Type B pancreatic cell (in vitro differentiated cells): ENCODE results near the gene FPR3. TPM values are rescaled to one million over a fixed set of nuclear protein-coding genes. Genes with fewer than 3 reads are reported as not detected.

Source experiments
- DNase-seq: peaks from one replicate; pipeline ENCODE4 v3.0.0; 2021; ENCODE audit warnings: mixed read lengths; ENCODE audit not compliant: unreplicated experiment; ENCODE audit errors: extremely low spot score
- H3K27ac Mint-ChIP-seq: 2 replicates; pipeline ENCODE4 v1.8.0; 2021; ENCODE audit warnings: mild to moderate bottlenecking, mixed read lengths
- H3K27me3 Mint-ChIP-seq: 2 replicates; pipeline ENCODE4 v1.8.0; 2021; ENCODE audit warnings: mixed read lengths
- H3K36me3 Mint-ChIP-seq: 2 replicates; pipeline ENCODE4 v1.8.0; 2021; ENCODE audit warnings: mixed read lengths
- H3K4me1 Mint-ChIP-seq: one replicate; pipeline ENCODE4 v1.8.0; 2021; ENCODE audit warnings: mixed read lengths; ENCODE audit not compliant: unreplicated experiment
- H3K4me3 Mint-ChIP-seq: 2 replicates; pipeline ENCODE4 v1.8.0; 2021; ENCODE audit warnings: mild to moderate bottlenecking, mixed read lengths
- H3K9me3 Mint-ChIP-seq: 2 replicates; pipeline ENCODE4 v1.8.0; 2021; ENCODE audit warnings: mixed read lengths
- CTCF ChIP-seq: fragments of 200-600 bp; sonication (generic); conservative IDR thresholded peaks from 2 replicates; pipeline ENCODE4 v1.5.0; 2021; ENCODE audit warnings: antibody characterized with exemption, mild to moderate bottlenecking
- long read RNA-seq: library from polyadenylated mRNA; unstranded; transcript quantifications from one replicate; pipeline ENCODE4 v2.0.0, GENCODE V29; 2020
- total RNA-seq: library from RNA; stranded (reverse); gene quantifications from 2 replicates; pipeline ENCODE4 v1.2.1, GENCODE V29; 2021; ENCODE audit warnings: low replicate concordance

The FPR3 gene
- not detected in 2 replicates for total RNA-seq
- long read RNA-seq = 0 reads

- DNase-seq = no peak
- Mint-ChIP-seq H3K9me3 (peaks cover 5% of the 10 kb centered on the region), H3K27me3 (no peaks in the 10 kb centered on the region)
Measured at GRCh38 chr19:51794885-51795490, at the start of gene FPR3. Gene FPR3 (plus strand): TSS chr19:51795157. CDS start chr19:51823749, 28,592 bp downstream.

GRCh38 chr19:51746731-51747130 lies 48.2 kb upstream of the FPR3 start:
- no peak for TF ChIP-seq CTCF
- no peaks in the 10 kb centered on the region for H3K9me3 Mint-ChIP-seq
- no peak overlapping the region for H3K27ac Mint-ChIP-seq
- no peak for DNase-seq
- H3K36me3 Mint-ChIP-seq = no peaks in the 10 kb centered on the region
- H3K4me1 Mint-ChIP-seq = no peaks in the 10 kb centered on the region
- no peaks in the 10 kb centered on the region for H3K27me3 Mint-ChIP-seq
- no peak overlapping the region for H3K4me3 Mint-ChIP-seq

More at GRCh38 chr19:51794885-51795490, at the start of gene FPR3:
- no peaks in the 10 kb centered on the region for H3K4me1 Mint-ChIP-seq
- no peaks in the 10 kb centered on the region for H3K36me3 Mint-ChIP-seq
- no peak for TF ChIP-seq CTCF
- no peak within 1 kb of the TSS for H3K27ac Mint-ChIP-seq
- no peak within 1 kb of the TSS for H3K4me3 Mint-ChIP-seq

GRCh38 chr19:51749979-51750378 lies 45.0 kb upstream of the FPR3 start:
- Mint-ChIP-seq H3K36me3 (no peaks in the 10 kb centered on the region), H3K27ac (no peak overlapping the region), H3K27me3 (no peaks in the 10 kb centered on the region), H3K4me3 (no peak overlapping the region), H3K4me1 (no peaks in the 10 kb centered on the region), H3K9me3 (no peaks in the 10 kb centered on the region)
- no peak for TF ChIP-seq CTCF
- DNase-seq = no peak

- Mint-ChIP-seq H3K27ac (no peak overlapping the region), H3K4me3 (no peak overlapping the region)
Measured at GRCh38 chr19:51750400-51751094, 44.4 kb upstream of the FPR3 start.

GRCh38 chr19:51751655-51752054 lies 43.3 kb upstream of the FPR3 start, which contains the start of gene FPR1:
Gene FPR1 (minus strand): TSS chr19:51751878. CDS start chr19:51746994, 4,884 bp downstream.
- no peak for DNase-seq
- Mint-ChIP-seq H3K27me3 (no peaks in the 10 kb centered on the region), H3K4me1 (no peaks in the 10 kb centered on the region), H3K27ac (no peak within 1 kb of the TSS), H3K4me3 (no peak within 1 kb of the TSS), H3K36me3 (no peaks in the 10 kb centered on the region), H3K9me3 (no peaks in the 10 kb centered on the region)
- no peak for TF ChIP-seq CTCF

More at GRCh38 chr19:51750400-51751094, 44.4 kb upstream of the FPR3 start:
- no peaks in the 10 kb centered on the region for H3K36me3 Mint-ChIP-seq
- TF ChIP-seq CTCF = no peak
- DNase-seq = no peak
- H3K9me3 Mint-ChIP-seq = no peaks in the 10 kb centered on the region
- H3K27me3 Mint-ChIP-seq = no peaks in the 10 kb centered on the region
- no peaks in the 10 kb centered on the region for H3K4me1 Mint-ChIP-seq
